Activated naive CD4-positive, alpha-beta T cell treated with anti-CD3 and anti-CD28 coated beads, Interleukin-2, amount 10 ng/mL, durations not matched to agents 5 hours and 36 hours (primary cell): ENCODE measurements around the gene CLK1. TPM values are rescaled to one million over a fixed set of nuclear protein-coding genes. Genes with fewer than 3 reads are reported as not detected.

Experiments
- total RNA-seq, 2 experiments: library from RNA; stranded (reverse); gene quantifications; one replicate each; pipeline ENCODE4 v1.2.3, GENCODE V29; 2021

CLK1 gene
- total RNA-seq, result 100 to 1,000 TPM; 130 to 139 TPM

GRCh38 chr2:200864176-200865034 lies at the start of gene CLK1:
TSS of gene CLK1 (minus strand) at chr2:200864658. CDS start at chr2:200861862, 2,796 bp downstream.

GRCh38 chr2:200888704-200889625 lies 24.5 kb upstream of the CLK1 start, which contains the start of the genes NIF3L1 and PPIL3:
TSS of gene NIF3L1 (plus strand) at chr2:200889371. CDS start at chr2:200891944, 2,573 bp downstream.
TSS of gene PPIL3 (minus strand) at chr2:200889077. CDS start at chr2:200887615, 1,462 bp downstream.

GRCh38 chr2:200811333-200812121 lies 52.9 kb downstream of the CLK1 start, which contains the start of gene BZW1:
TSS of gene BZW1 (plus strand) at chr2:200811910. CDS start at chr2:200813218, 1,308 bp downstream.

Other genes with a start within 250 kb of the CLK1 start
- 100 to 1,000 TPM; 214 to 221 TPM for gene BZW1, start 52.7 kb downstream of the CLK1 start, total RNA-seq
- 10 to 100 TPM; 73.7 to 89.5 TPM for gene PPIL3, start 24.4 kb upstream of the CLK1 start, total RNA-seq
- 10 to 100 TPM; 33.2 to 34.4 TPM for gene NIF3L1, start 24.7 kb upstream of the CLK1 start, total RNA-seq
- 10 to 100 TPM; 42.0 to 53.7 TPM for gene ORC2, start 99.0 kb upstream of the CLK1 start, total RNA-seq
- 10 to 100 TPM; 29.3 to 29.7 TPM for gene HYCC2, start 207.0 kb upstream of the CLK1 start, total RNA-seq
- gene NDUFB3, start 207.3 kb upstream of the CLK1 start, total RNA-seq, result 100 to 1,000 TPM; 113 to 118 TPM